Adrenal gland (tissue), 5 donors: ENCODE measurements around the gene WWC2.

Source experiments
- POLR2A ChIP-seq, 2 donors: fragments of 450-650 bp; IDR thresholded peaks; one replicate each; pipeline ENCODE4 v1.6.1; 2017; ENCODE audit warnings: antibody characterized with exemption in 2 of 2, mild to moderate bottlenecking in 2 of 2, moderate library complexity in 1 of 2
- TF ChIP-seq, protein P1 (sequence below), 6 experiments: fragments of 450-650 bp in 4 of 6; fragments of 200-600 bp in 2 of 6; sonication (generic) in 1 of 6; IDR thresholded peaks; 1 replicate in 5 of 6; 2 replicates in 1 of 6; pipeline versions ENCODE4 v1.5.1 to v1.8.0; 2016 to 2021; ENCODE audit warnings: antibody characterized with exemption in 6 of 6, mild to moderate bottlenecking in 2 of 6, moderate library complexity in 1 of 6
- donor health status: DM: no; HTN: no; CAD: no.

DNA sequence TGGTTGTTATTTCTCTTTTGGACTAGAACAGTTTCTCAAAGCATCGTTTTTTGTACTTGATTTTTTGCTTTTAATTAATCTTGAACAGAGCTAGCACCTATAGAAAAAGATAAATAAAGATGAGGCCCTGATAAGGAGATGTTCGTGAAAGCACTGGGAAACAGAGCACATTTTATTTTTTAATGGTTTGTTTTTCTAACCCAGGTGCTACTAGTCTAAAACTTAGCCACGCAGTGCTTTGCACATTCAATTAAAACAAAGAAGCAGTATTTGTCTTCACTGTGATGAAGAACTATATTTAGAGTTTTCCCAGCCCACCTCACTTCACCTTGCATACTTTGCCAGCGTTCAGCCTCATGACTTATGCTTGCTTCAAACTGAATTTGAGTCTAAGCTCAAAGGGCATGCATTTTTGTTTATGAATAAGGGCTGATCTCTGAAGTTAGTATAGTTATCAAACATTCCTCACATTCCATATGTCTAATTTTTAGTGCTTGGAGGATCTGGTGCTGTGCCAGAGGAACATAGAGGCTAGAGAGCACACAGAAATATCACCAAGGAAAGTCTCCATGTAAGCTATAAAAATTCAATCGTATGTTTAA is 76.7 kb downstream of the WWC2 start:
- TF ChIP-seq POLR2A (IDR thresholded peaks at IDR 0.05): no peak
- TF ChIP-seq, protein P1, sequence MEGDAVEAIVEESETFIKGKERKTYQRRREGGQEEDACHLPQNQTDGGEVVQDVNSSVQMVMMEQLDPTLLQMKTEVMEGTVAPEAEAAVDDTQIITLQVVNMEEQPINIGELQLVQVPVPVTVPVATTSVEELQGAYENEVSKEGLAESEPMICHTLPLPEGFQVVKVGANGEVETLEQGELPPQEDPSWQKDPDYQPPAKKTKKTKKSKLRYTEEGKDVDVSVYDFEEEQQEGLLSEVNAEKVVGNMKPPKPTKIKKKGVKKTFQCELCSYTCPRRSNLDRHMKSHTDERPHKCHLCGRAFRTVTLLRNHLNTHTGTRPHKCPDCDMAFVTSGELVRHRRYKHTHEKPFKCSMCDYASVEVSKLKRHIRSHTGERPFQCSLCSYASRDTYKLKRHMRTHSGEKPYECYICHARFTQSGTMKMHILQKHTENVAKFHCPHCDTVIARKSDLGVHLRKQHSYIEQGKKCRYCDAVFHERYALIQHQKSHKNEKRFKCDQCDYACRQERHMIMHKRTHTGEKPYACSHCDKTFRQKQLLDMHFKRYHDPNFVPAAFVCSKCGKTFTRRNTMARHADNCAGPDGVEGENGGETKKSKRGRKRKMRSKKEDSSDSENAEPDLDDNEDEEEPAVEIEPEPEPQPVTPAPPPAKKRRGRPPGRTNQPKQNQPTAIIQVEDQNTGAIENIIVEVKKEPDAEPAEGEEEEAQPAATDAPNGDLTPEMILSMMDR (IDR thresholded peaks at IDR 0.05): no peak
